ENCODE results near the gene ADGRL2. TPM values are rescaled to one million over a fixed set of nuclear protein-coding genes. Genes with fewer than 3 reads are reported as not detected.

ADGRL2 gene
- total and polyA plus RNA-seq, 10 donors = 5.4 to 115 (median 60.7) TPM

DNA sequence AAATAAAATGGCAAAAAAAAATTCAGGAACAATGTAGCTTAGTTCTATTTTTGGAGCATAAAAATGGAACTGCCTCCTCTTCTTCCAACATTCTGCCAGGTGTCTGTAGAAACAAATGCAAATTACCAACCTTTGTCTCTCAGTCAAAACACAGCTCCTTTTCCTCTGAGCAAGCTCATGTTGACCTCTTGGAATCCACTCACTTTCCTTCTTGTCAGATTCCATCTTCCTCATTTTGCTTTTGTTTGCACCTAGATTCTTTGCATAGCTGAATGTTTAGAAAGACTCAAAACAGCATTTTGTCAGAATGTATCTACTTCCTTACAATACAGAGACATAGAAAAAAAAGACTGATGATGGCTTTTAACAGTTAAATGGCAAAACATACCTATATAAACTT lies 178.2 kb downstream of the ADGRL2 start:
- H3K36me3 ChIP-seq = no peaks in the 10 kb centered on the region
- H3K4me1 ChIP-seq = no peaks in the 10 kb centered on the region
- no peaks in the 10 kb centered on the region for H3K27me3 ChIP-seq (replicated peaks in 1 of 7)
- no peaks in the 10 kb centered on the region for H3K9me3 ChIP-seq
- intact Hi-C loops (cut with DNase I; ENCODE audit: low total_unique reads) = no loop called here
- no peak overlapping the region for H3K27ac ChIP-seq
- H3K4me3 ChIP-seq = no peak overlapping the region
- no peak for DNase-seq
- TF ChIP-seq POLR2A (IDR thresholded peaks at IDR 0.05) (no peak), CTCF (IDR thresholded peaks at IDR 0.05 in 8 of 11, conservative IDR thresholded peaks at IDR 0.05 in 3 of 11) (no peak), POLR2AphosphoS5 (IDR thresholded peaks at IDR 0.05) (no peak)

- Histone ChIP-seq H3K4me3 (no peak overlapping the region), H3K27me3 (replicated peaks in 1 of 7) (no peaks in the 10 kb centered on the region), H3K36me3 (no peaks in the 10 kb centered on the region), H3K4me1 (no peaks in the 10 kb centered on the region), H3K9me3 (no peaks in the 10 kb centered on the region), H3K27ac (no peak overlapping the region)
- DNase-seq = no peak
- TF ChIP-seq POLR2A (IDR thresholded peaks at IDR 0.05) = no peak
- TF ChIP-seq CTCF (IDR thresholded peaks at IDR 0.05 in 8 of 11, conservative IDR thresholded peaks at IDR 0.05 in 3 of 11) = no peak
- no peak for TF ChIP-seq POLR2AphosphoS5 (IDR thresholded peaks at IDR 0.05)
- WGBS, 5 donors = 71 to 83% (median 78%) methylated on average over 2 of the region's 2 CpGs
- intact Hi-C loops (cut with DNase I; ENCODE audit: low total_unique reads) = no loop called here
Observed at GRCh38 chr1:81982523-81982922, 181.8 kb downstream of the ADGRL2 start.

DNA sequence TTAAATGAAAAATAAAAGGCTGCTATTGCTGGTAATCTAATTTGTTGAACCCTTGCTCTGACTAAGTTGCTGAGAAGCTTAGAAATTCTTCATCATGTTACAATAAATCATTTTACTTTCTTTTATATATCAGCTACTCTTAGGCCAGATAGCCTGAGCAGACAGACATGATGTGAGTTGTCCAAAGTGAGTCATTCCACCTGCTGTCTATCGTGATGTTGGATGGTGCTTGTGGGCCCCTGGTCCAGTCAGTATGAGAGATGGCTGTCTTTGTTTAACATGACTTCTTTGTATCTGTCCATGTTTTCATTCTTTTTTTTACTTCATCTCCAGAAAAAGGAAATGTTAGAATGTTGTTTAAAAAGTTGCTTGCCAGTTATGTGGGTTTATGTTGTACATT lies 188.8 kb downstream of the ADGRL2 start:
- intact Hi-C loops (cut with DNase I; ENCODE audit: low total_unique reads) = no loop called here
- TF ChIP-seq POLR2AphosphoS5 (IDR thresholded peaks at IDR 0.05) (no peak), POLR2A (IDR thresholded peaks at IDR 0.05) (no peak), CTCF (IDR thresholded peaks at IDR 0.05 in 8 of 11, conservative IDR thresholded peaks at IDR 0.05 in 3 of 11) (no peak)
- DNase-seq = no peak
- Histone ChIP-seq H3K27ac (no peak overlapping the region), H3K36me3 (peaks cover 0 to 14% (median 0%) of the 10 kb centered on the region in 6 donors), H3K9me3 (no peaks in the 10 kb centered on the region), H3K4me1 (no peaks in the 10 kb centered on the region), H3K4me3 (no peak overlapping the region), H3K27me3 (replicated peaks in 1 of 7) (no peaks in the 10 kb centered on the region)
- WGBS, 5 donors = 67 to 90% (median 84%) methylated on average over 1 of the region's 1 CpG

- DNase-seq = no peak
- intact Hi-C loops (cut with DNase I; ENCODE audit: low total_unique reads) = no loop called here
- 82 to 95% (median 92%) methylated on average over 7 of the region's 7 CpGs for WGBS, 5 donors
- Histone ChIP-seq H3K27me3 (replicated peaks in 1 of 7) (no peaks in the 10 kb centered on the region), H3K27ac (no peak overlapping the region), H3K4me1 (no peaks in the 10 kb centered on the region), H3K36me3 (peaks cover 0 to 14% (median 0%) of the 10 kb centered on the region in 6 donors), H3K9me3 (no peaks in the 10 kb centered on the region), H3K4me3 (no peak overlapping the region)
- no peak for TF ChIP-seq POLR2AphosphoS5 (IDR thresholded peaks at IDR 0.05)
- no peak for TF ChIP-seq POLR2A (IDR thresholded peaks at IDR 0.05)
- no peak for TF ChIP-seq CTCF (IDR thresholded peaks at IDR 0.05 in 8 of 11, conservative IDR thresholded peaks at IDR 0.05 in 3 of 11)
Observed at GRCh38 chr1:81990241-81990640, 189.5 kb downstream of the ADGRL2 start.
